SK-N-SH treated with all-trans-retinoic acid at 6 μM for 48 hours (cell line): Measurements from ENCODE around the gene PIGS.

Experiments
- CREB5 ChIP-seq: fragments of 250-450 bp; sonication (Bioruptor Pico); IDR thresholded peaks from 2 replicates; pipeline ENCODE4 v1.5.1; 2020; ENCODE audit warnings: low read depth, mild to moderate bottlenecking, moderate library complexity
- CSRNP3 ChIP-seq: fragments of 250-450 bp; sonication (Bioruptor Pico); IDR thresholded peaks from 2 replicates; pipeline ENCODE4 v1.5.1; 2021; ENCODE audit warnings: mild to moderate bottlenecking, moderate library complexity
- ESRRG ChIP-seq: fragments of 250-450 bp; sonication (Bioruptor Pico); IDR thresholded peaks from 2 replicates; pipeline ENCODE4 v1.6.1; 2021; ENCODE audit warnings: mild to moderate bottlenecking
- GLIS3 ChIP-seq: fragments of 250-450 bp; sonication (Bioruptor Pico); IDR thresholded peaks from 2 replicates; pipeline ENCODE4 v1.5.0; 2020; ENCODE audit warnings: mild to moderate bottlenecking, moderate library complexity
- PPARA ChIP-seq: fragments of 250-450 bp; sonication (Bioruptor Pico); IDR thresholded peaks from 2 replicates; pipeline ENCODE4 v1.5.0; 2020; ENCODE audit warnings: mild to moderate bottlenecking, borderline replicate concordance

GRCh38 chr17:28563475-28563874, 7.8 kb downstream of the PIGS start:
- no peak for TF ChIP-seq GLIS3 (CRISPR knock-in tag)
- no peak for TF ChIP-seq PPARA (CRISPR knock-in tag)
- no peak for TF ChIP-seq CREB5 (CRISPR knock-in tag)
- TF ChIP-seq ESRRG, result no peak
- no peak for TF ChIP-seq CSRNP3 (CRISPR knock-in tag)
